IPS DF 4.7 (cell line): ENCODE results near the gene FILIP1L.
"Not testable (repeated sequence)": the region's sequence is repeated elsewhere in the genome, so short reads cannot be mapped to it uniquely, and the experiment has no call there.

Source experiments
- DNase-seq: peaks from one replicate; pipeline ENCODE4 v3.0.0-alpha.2; 2013; ENCODE audit warnings: low spot score; ENCODE audit errors: extremely low read depth

Gene FILIP1L

DNA sequence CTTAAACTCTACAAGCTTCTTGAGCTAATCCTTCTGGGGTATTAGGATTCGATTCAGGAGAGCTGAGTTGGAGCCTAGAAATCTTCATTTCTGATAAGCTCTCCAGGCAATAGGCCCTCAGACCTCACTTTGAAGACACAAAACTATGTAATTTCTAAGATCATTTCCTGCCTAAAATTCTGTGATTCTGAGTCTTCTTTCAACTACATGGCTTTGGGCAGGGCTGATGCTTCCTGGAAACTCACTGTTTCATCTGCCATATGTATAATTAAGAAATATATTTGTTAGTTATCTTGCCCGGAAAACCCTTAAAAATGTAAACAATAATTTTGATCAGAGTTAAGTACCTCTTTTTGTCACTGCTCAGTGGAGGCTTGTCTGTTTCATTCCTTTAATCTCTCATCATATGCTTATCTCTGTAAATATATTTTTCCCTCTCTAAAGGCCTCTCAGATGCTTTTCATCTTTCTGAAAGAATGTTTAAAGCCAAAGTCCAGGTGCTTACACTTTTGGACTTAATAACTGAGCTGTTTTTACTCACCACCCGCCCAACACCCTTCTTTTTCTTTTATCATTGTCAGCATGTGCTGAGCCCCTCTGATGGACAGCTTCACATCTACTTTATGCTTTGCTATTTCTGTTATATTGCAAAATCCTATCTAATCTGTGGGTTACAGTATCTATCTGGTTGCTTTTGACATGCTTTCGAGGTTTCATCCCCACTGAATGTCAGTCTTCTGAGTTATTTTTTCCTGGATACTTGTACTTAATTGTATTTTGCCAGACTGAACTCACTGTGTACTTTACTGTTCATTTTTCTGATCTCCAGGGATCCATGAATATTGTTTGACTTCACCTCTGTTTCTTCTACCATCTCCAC, 38.2 kb downstream of the FILIP1L start:
- DNase-seq, result no peak

DNA sequence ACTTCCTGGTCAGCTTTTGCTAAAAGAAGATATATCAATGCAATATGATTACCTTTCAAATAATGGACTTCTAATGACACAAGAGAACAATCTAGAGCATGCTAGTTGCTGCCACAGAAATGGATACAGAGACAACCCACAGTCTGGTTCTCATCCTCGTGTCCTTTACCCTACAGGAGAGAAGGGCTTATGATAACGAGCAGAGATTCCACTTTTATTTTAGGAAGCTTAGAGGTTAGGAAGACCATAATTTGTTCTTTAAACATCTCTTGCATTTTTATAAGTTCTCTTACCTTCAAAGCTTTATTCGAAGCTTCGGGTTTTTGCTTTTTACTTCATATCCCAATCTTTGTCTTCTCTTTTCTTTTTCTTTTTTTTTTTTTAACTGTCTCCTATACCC, 39.1 kb downstream of the FILIP1L start:
- no peak for DNase-seq

DNA sequence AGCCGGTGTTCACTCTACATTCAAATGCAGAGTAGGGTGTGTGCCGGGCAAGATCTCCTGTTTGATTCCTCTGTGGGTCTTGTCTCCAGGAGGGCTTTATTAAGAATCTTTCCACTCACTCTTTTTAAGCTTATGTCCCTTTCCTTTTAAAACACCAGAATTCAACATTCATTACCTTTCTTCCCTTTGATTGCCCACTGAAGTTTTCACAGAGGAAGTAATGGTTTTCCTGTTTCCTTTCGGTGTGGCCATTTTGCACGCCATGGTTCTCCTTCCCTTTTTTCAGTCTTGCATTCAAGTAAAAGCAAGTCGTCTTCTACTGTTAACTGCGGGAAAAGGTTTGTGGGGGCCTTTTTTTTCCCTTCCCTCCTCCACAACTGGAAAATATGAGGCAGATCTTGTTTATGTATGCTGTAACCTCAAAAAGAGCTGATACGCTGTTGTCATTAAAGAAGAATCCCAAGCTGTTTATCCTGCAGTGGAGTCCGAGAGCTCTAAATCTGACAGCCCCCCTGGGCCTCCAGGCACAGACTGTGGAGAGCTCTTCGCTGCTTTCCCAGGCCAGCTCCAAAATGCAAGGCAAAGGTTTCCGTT, 40.5 kb downstream of the FILIP1L start:
- no peak for DNase-seq

DNA sequence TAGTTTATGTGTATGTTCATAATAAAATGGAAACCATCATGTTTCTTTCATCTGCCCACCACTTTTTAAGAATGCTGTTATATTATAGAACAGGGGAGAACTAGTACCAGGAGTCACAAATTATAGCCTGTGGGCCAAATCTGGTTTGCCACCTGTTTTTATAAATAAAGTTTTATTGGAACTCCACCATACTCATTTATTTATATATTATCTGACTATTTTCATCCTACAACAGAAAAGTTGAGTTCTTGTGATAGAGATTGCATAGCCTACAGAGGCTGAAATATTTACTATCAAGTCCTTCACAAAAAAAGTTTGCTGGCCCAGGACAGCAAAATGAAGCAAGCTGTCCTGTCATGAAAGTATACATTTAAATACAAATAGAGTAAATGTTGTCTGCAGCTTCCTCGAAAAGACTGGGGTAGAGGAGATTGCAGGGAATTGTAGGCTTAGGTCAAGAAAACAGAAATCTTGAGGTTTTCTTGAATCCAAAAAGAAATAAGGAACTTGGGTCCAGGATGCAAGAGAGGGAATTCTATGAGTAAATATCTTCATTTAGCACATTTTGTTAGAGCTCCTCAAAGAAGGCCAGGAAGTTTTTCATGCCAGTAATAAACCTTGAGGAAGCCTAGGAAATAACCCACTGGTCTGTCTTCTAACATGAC, 41.1 kb downstream of the FILIP1L start:
- DNase-seq, result no peak

DNA sequence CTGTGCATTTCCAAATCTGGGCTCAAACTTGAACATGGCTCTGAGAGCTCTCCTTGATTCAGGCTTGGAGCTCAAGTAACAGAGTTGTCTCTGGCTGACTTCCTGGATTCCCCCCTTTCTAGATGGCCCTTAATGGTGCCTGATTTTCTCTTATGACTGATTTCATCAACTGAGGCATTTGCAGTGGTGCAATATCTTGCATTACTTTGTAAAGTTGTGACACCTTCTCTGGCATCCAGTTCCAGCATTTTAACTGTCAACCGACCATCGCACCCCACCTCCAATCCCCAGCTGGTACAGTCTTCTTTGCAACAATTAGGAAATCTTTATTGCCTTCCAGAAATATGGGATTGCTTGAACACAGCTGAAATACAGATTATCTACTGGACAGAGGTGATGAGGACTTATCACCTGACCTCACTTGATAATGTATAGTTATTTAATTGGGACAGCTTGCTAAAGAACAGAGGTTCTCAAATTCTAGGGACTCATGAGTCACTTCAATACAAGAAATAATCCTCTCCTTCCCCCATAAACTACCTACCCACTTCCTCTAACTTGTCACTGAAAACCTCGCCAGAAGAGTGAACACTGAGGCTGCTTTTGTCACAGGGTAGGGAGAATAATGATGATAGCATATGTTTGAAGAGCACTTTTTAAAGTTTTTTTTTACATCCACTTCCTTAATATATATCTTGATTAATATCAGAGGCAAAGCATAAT, 41.8 kb downstream of the FILIP1L start:
- DNase-seq, result no peak

DNA sequence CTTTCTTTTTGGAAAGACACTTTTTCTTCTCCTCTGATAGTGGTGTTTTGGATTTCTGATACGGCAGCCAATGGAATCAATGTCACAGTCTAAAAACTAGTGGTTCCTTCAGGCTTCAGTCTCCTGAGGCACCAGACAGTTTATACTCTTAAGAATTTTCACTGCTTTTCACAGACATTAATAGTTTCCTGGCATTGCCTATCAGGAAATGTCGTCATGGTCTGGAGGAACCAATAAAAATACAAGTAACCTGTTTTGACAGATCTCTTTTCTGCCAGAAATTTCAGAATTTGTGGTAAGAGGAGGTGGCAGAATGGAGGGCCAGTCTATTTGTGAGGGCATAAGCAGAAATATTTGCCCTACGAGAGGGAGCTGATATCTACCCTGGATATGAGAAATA, 44.8 kb downstream of the FILIP1L start:
- DNase-seq, result no peak

DNA sequence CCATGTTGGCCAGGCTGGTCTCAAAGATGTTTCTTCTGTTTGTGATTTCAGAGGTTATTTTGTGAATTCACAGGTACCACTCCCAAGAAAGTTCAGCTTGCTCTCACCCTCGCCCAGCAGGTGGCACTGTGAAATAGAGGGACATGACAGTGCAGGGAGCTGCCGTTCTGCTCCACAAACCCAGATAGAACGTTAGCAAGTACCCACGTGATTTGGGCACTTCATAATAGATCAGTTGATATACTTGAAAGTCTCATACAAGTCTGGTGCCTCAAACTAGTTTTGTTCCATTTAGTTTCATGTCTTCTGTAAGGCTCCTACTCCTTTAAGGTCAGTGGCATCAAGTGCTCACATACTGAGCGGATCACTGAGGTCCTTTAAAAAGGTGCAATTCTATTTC, 45.5 kb downstream of the FILIP1L start:
- peak; percentile 44 for DNase-seq

DNA sequence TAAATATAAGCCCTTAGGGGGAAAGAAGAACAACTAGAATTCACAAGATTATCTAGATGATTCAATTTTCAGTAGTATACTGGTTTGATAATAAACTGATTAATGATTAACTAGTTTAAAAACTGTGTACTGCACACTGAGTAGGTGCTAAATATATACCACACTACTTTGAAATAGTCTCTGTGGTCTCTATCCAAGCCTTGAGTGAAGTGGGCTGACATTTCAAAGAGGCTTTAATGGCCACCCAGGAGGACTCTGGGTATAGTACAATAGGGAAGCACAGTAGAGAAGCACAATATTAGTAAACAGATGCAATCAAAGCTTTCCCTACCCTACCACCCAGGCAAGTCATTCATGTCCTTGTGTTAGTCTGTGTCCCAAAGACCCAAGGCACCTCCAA, 46.7 kb downstream of the FILIP1L start:
- no peak for DNase-seq

DNA sequence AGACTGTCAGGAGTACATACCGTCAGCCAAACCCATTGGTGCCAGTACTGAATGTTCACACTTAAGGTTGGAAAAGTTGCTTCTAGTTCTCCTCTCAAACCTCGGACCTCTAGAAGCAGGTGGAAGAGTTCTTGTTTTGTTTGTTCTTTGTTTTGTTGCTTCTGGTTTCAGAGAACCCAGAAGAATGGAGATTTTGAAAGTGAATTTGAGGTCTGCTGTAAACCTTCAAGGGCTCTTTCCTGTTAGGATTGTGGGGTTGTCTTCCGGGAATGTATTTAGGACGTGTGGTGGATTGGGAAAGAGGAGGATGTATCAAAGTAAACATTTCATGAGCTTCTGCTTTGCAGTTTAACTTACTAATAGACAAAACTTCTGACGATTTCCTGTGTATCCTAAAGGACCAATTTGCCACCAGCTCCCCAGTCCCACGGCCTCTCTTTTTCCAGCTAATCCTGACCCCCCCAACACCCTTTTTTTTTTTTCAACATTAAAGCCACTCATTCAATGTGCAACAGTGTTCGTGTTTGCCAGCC, 50.3 kb downstream of the FILIP1L start:
- no peak for DNase-seq

DNA sequence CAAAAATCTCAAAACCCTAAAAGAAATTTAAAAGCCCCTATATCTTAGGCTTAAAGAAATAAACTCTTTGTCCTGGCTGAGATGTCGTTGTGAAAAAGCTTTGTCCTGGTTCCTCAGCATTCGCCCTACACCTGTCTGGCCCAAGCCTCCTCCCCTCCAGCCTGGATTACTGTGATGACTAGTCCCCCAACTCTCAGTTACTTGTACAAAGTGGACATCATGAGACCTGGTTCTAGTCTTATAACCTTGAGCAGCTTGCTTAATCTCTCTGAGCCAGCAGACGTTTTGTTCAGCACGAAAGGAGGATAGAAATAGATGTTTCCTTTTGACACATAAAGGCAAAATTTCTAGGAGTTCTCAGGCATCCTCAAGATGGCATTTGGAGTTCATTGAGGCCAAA, 51.6 kb downstream of the FILIP1L start:
- DNase-seq, result no peak

DNA sequence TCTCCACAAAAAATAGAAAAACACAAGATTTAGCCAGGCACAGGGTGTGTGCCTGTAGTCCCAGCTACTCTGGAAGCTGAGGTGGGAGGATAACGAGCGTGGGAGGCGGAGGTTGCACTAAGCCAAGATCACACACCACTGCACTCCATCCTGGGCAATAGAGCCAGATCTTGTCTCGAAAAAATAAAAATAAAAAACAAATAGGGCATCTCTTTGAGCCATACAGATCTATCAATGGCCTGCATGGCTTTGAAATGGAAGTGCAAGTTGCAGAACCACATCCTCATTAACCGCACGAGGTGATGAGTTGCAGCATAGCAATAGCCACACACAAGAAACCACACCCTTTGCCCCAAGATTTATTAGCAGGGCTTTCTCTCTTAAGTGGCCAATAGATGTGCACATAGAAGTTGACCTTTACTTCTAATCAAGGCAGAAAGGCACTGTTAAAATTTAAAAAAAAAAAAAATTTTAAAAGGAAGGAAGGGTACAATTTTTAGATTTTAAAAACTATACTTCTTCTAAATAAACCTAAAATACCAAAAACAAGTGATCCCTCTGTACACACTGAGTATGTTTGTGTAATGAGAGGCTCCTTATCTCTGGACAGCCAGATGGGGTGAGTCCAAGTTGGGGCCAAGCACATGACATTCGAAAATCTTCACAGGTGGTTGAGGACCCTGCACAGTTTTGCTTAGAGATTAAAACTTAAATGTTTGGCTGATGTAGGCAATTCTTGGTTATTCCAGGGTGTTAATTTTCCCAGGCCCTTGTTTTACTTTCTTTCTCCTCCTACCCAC, 53.4 kb downstream of the FILIP1L start:
- DNase-seq, result no peak

DNA sequence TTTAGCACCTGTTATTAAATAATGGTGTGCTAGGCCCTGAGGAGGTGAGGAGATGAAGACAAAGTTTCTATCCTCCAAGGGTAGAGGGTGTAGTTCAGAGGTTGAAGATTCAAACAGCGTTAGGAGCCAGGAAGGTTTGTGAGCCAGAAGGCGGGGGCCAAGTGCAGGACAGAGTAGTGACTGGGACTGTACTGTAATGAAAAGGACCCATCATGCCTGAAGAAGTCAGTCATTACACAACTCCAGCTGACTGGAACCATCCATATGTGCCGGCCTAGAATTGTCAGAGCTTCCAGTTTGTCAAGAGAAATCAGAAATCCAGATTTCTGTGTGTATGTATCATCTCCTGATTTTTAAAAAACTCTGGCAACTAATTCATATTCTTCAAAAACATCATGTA, 54.8 kb downstream of the FILIP1L start:
- no peak for DNase-seq

DNA sequence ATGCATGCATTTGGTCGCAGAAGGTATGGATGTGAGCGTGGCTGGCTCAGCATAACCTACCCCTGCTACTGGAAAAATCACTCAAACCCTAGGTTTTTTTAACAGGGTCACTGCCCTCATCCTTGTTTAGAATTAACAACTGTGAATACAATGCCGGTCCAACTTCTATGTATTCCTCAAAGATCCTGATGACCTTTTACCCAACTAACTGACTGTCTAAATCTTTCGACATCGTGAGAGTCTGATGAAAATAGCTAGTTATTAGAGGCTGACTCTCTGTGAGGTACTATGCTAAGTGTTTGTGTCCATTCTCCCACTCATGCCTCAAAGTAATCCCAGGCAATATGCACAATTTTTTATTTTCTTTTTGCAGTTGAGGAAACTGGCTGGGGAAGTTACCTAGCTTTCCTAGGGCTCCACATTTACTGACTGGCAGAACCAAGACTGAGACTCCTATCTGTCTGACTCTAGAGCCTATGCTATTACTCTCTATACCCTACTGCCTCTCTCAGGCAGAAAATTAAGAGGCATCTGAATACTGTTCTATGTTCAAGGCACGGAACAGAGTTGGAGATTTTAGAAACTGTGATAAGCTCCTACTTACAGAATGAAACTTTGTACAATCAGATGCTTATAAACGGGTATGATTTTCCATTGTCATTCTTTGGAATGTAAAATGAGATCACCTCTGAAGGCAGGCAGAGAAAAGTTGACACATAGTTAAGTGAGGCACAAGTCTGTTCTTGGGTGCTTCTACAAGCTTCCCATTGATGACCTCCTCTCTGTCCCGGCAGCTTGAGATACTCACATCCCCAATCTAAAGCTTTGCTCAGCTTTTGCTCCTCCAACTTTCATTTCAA, 56.4 kb downstream of the FILIP1L start:
- no peak for DNase-seq

DNA sequence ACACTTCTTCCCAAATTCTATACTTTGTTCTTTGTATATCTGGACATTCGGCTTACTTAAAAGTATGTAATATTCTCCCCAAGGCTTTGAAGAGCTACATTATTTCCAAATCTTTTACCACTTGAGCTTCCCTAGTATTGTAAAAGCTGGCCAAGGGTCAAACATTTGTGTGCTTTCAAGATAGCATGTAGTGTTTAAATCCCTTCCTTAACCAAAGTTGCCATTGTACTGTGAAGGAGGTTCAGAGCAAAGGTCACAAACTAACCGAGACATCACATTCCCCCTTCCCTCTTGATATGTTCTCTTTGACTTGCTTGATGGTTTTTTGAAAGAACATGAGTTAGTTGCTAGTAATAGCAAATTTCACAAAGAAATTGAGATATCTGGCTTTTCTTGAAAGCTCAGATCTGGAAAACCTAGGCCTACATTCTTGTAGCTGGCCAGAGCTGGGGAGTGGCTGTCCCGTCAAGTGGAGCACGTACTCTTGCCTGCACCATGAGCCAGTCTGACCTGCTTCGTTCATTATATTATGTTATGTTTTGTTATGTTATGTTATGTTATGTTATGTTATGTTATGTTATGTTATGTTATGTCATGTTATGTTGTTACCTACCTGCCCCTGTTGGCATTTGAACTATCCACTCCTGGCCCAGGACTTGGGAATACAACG, 60.2 kb downstream of the FILIP1L start:
- DNase-seq, result no peak

DNA sequence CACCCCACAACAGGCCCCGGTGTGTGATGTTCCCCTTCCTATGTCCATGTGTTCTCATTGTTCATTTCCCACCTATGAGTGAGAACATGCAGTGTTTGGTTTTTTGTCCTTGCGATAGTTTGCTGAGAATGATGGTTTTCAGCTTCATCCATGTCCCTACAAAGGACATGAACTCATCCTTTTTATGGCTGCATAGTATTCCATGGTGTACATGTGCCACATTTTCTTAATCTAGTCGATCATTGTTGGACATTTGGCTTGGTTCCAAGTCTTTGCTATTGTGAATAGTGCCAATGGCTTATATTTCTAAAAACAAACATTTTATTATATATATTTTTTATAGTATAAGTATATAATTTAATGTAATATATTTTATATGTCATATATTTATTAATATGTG, 62.8 kb downstream of the FILIP1L start:
- DNase-seq, result not testable (repeated sequence)

DNA sequence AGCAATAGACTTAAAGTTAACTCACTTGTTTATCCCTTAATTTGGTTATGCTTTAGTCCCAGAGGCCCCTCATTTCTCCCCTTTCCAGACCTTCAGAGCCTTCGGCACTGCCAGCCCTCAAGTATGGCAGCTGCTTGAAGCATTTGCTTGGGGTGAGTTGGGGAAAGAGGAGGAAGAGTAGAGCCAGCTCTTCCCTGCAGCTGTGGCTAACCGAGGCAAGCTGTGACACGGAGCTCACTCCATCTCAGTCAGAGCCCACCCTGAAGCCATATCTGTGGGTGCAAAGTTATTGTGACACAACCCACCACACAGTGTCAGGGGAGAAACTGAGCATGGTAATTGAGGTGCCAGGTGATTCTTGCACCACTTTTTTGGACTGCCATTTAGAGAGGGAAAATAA, 66.1 kb downstream of the FILIP1L start:
- no peak for DNase-seq

DNA sequence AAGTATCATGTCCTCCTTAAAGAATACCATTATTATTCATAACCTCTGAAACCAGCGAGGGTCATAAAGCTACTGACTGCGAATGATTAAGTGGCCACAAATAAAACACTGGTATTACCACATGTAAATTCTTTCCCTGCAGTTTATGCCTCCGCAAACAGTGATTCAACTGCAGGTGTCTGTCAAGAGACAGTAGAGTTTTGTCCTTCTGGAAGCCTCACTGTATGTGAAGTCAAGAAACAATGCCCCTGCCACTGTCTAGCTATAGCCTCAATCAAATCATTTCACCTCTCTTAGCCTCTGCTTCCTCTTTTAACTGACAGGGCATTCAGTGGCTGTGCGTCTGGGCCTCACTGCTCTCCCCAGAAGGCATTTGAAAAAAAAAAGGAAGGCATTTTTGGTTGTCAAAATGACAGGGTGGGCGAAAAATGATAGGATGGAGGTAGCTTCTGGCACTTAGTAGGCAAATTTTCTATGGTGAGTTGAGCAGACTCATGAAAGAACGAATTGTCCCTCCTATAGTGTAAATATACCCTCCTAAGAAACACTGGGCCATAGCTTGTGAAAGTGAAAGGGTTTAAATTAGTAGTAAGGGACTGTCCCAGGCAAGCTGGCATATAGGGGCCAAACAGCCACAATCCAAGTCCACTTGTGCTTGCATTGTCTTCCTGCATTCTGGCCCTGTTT, 66.7 kb downstream of the FILIP1L start:
- DNase-seq, result no peak

DNA sequence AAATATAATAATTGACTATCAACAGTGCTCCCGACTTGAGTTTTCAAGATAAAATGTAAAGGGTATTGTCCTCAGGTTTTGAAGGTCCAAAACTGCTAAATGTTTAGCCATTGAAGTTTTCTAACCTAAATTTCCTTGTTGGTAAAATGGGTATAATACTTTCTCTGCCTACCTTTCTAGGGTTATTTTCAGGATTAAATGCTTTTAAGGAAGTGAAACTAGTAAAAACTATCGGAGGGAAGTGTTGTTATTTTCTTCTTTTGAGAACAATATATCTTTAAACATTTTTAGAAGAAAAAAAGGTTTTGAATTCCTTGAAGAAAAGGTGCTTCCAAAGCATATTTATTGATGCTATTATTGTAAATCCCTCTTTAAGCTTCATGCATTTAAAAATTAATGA, 67.3 kb downstream of the FILIP1L start:
- DNase-seq, result no peak

DNA sequence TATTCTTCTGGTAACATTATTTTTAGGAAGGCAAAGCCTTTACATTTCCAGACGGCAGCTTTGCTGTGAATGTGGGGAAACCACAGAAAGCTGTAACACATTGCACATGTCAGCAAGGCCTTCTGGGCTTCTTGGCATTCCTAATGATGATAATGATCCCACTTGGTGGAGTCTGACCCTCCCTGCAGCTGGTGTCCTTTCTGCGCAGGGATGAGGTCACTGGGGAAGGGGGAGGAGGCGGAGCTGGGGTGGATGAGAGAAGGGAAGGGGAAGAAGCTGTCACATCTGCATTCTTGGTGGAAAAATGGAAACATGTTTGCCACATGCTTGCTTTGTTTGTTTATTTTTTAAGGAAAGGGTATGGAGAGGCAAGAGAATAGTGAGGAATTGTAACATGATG, 68.6 kb downstream of the FILIP1L start:
- no peak for DNase-seq
